Activated CD4-positive, alpha-beta T cell treated with anti-CD3 and anti-CD28 coated beads for 36 hours (primary cell): ENCODE results near the gene WDFY4. TPM values are rescaled to one million over a fixed set of nuclear protein-coding genes. Genes with fewer than 3 reads are reported as not detected.

Experiments
- ATAC-seq: fragments of 200-7000 bp; cut with Tn5 transposase; one replicate; pipeline ENCODE4 v1.10.0; 2021; ENCODE audit warnings: mild to moderate bottlenecking, moderate library complexity
- CTCF ChIA-PET: fragments of 350-600 bp; sonication (Branson Sonifier 250); formaldehyde crosslinking; loops from one replicate; lab custom pipeline; 2021; ENCODE audit warnings: antibody characterized with exemption; lab: Charles Lee
- POLR2A ChIA-PET: fragments of 350-600 bp; sonication (Branson Sonifier 250); formaldehyde crosslinking; loops from one replicate; lab custom pipeline; 2021; ENCODE audit warnings: antibody characterized with exemption, inconsistent platforms; lab: Charles Lee
- DNase-seq: peaks from one replicate; pipeline ENCODE4 v3.0.0-alpha.2; 2020
- H3K27ac Mint-ChIP-seq: one replicate; pipeline ENCODE4 v1.8.0; 2021; ENCODE audit warnings: mixed read lengths
- H3K27me3 Mint-ChIP-seq: one replicate; pipeline ENCODE4 v1.8.0; 2021; ENCODE audit warnings: mixed read lengths
- H3K36me3 Mint-ChIP-seq: one replicate; pipeline ENCODE4 v1.8.0; 2021; ENCODE audit warnings: low read depth, mixed read lengths
- H3K4me1 Mint-ChIP-seq: one replicate; pipeline ENCODE4 v1.8.0; 2021; ENCODE audit warnings: mixed read lengths
- H3K4me3 Mint-ChIP-seq: one replicate; pipeline ENCODE4 v1.8.0; 2021; ENCODE audit warnings: mild to moderate bottlenecking, moderate library complexity, mixed read lengths
- H3K9me3 Mint-ChIP-seq: one replicate; pipeline ENCODE4 v1.8.0; 2021; ENCODE audit warnings: low read depth, mixed read lengths
- intact Hi-C, 2 experiments: fragments of 100-400 bp; cut with DNase I in 1 of 2; cut with micrococcal nuclease in 1 of 2; formaldehyde crosslinking; loops; one replicate each; pipeline versions ENCODE4 v1.14.2 to v1.15.1; 2022 to 2024; cut with DNase I, micrococcal nuclease
- total RNA-seq, 2 experiments: library from RNA; stranded (reverse); gene quantifications; one replicate each; pipeline ENCODE4 v1.2.3, GENCODE V29; 2021

The WDFY4 gene
- total RNA-seq, 2 experiments from 2014 or later: 0.07 to 0.09 TPM

DNA sequence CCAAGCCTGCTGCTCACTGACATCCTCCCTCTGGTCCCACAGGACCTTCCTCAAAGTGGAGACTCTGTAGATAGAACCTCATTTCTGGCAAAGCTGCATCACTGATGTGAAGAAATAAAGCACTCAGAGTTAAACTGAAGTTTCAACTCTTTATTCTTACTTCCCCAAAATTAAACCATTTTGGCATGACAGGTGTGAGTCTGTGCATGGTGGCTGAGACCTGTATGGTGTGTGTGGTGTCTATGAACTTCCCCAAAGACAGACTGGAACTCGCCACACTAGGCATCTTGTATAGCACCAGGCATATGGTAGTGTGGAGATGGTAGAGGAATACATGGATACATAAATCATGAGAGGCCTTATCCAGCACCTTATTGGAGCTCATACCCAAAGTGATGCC is 6.6 kb upstream of the WDFY4 start:
- ATAC-seq (no peak), DNase-seq (no peak)
- Mint-ChIP-seq H3K27me3 (no peaks in the 10 kb centered on the region), H3K9me3 (no peaks in the 10 kb centered on the region), H3K4me1 (no peaks in the 10 kb centered on the region), H3K27ac (no peak overlapping the region), H3K36me3 (no peaks in the 10 kb centered on the region), H3K4me3 (no peak overlapping the region)
- ChIA-PET POLR2A (no interaction called here), CTCF (interaction anchor here (0.8 kb wide), 1 partner anchor 20 kb away, joined by 5 read pairs; no protein-coding TSS in a partner anchor)
- intact Hi-C loops: no loop called here

DNA sequence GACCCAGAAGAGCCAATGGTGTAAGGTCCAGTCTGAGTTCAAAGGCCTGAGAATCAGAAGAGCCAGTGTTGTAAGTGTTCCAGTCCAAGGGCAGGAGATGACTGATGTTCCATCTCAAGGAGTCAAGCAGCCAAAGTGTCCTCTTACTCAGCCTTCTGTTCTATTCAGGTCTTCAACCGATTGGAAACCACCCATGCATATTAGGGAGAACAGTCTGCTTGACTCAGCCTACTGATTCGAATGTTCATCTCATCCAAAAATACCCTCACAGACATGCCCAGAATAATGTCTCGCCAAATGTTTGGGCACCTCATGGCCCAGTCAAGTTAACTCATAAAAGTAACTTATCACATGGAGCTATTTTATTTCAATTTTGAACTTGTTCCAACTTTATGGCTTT is 2.9 kb upstream of the WDFY4 start:
- Mint-ChIP-seq H3K27me3 (no peaks in the 10 kb centered on the region), H3K36me3 (no peaks in the 10 kb centered on the region), H3K4me3 (no peak overlapping the region), H3K27ac (no peak overlapping the region), H3K9me3 (no peaks in the 10 kb centered on the region), H3K4me1 (no peaks in the 10 kb centered on the region)
- intact Hi-C loops: no loop called here
- DNase-seq: no peak
- ATAC-seq: no peak
- ChIA-PET CTCF (interaction anchor here (1.8 kb wide), 1 partner anchor 24 kb away, joined by 4 read pairs; no protein-coding TSS in a partner anchor), POLR2A (no interaction called here)

DNA sequence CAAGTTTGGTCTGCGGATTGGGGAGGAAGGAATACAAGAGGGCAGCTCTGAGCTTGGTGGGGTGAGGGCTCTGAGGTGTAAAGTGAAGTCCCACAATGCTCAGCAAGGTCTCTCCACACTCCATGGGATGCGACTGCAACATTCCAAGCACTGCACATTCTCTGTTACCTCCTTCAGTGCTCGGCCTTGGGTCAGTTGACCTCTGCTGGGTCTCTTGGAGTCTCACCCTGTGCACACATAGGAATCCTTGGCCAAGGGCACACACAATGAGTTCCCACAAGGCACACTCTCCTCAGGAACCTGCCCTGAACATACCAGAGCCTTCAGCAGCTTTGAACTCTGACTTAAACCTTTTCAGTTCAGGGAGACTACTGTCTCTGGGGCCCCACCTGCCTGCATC is 2.4 kb upstream of the WDFY4 start:
- H3K4me1 Mint-ChIP-seq: no peaks in the 10 kb centered on the region
- intact Hi-C loops: no loop called here
- H3K4me3 Mint-ChIP-seq: no peak overlapping the region
- no peaks in the 10 kb centered on the region for H3K9me3 Mint-ChIP-seq
- no peak for DNase-seq
- H3K27me3 Mint-ChIP-seq: no peaks in the 10 kb centered on the region
- no peak for ATAC-seq
- H3K27ac Mint-ChIP-seq: no peak overlapping the region
- H3K36me3 Mint-ChIP-seq: no peaks in the 10 kb centered on the region
- ChIA-PET CTCF (interaction anchor here (1.8 kb wide), 1 partner anchor 24 kb away, joined by 4 read pairs; no protein-coding TSS in a partner anchor), POLR2A (no interaction called here)

DNA sequence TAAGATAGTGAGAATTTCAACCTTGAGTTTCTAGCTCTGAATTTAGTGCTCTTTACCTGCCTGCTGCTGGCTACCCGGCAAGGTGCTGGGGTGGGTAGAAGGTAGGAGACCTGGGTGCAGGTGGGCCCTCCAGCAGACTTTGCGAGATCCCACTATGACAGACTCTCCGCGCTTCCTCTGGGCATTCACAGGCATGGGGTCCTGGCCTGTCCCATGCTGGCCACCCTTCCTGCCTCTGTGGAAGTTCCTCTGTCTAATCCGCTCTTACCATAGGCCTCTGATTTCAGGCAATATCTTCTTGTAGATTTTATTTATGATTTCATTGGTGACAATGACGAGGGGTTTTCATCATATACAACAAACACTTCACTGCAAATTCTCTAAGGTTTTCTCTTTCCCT is 1.2 kb upstream of the WDFY4 start:
- Mint-ChIP-seq H3K4me1 (no peaks in the 10 kb centered on the region), H3K27me3 (no peaks in the 10 kb centered on the region), H3K36me3 (no peaks in the 10 kb centered on the region), H3K4me3 (no peak overlapping the region), H3K27ac (no peak overlapping the region), H3K9me3 (no peaks in the 10 kb centered on the region)
- ChIA-PET POLR2A (interaction anchor here (0.6 kb wide), 1 partner anchor 69 kb away, joined by 5 read pairs; no protein-coding TSS in a partner anchor), CTCF (no interaction called here)
- DNase-seq (no peak), ATAC-seq (no peak)
- intact Hi-C loops: no loop called here

DNA sequence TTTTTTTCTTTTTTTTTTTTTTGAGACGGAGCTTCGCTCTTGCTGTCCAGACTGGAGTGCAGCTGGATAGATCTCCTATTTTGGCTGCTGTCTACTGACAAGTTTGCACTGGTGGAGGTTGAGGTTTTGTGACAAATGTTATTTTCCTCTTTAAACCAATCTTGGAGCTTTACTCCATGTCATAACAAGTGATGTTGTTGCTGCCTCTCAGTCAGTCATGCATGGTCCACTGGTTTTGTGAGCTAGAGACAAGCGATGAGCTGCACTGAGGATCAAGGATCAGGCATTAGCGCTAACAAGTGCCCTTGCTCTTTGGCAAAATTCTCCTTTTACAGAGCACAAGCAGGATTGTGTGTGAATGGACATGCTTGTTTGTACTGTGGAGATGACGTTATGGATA is 805 bp upstream of the WDFY4 start:
- no peak overlapping the region for H3K4me3 Mint-ChIP-seq
- CTCF ChIA-PET: no interaction called here
- H3K27me3 Mint-ChIP-seq: peaks cover 3% of the 10 kb centered on the region
- no peaks in the 10 kb centered on the region for H3K4me1 Mint-ChIP-seq
- DNase-seq (no peak), ATAC-seq (no peak)
- H3K9me3 Mint-ChIP-seq: no peaks in the 10 kb centered on the region
- intact Hi-C loops: no loop called here
- H3K36me3 Mint-ChIP-seq: no peaks in the 10 kb centered on the region
- POLR2A ChIA-PET: interaction anchor here (0.6 kb wide), 1 partner anchor 70 kb away, joined by 5 read pairs; no protein-coding TSS in a partner anchor
- H3K27ac Mint-ChIP-seq: no peak overlapping the region

DNA sequence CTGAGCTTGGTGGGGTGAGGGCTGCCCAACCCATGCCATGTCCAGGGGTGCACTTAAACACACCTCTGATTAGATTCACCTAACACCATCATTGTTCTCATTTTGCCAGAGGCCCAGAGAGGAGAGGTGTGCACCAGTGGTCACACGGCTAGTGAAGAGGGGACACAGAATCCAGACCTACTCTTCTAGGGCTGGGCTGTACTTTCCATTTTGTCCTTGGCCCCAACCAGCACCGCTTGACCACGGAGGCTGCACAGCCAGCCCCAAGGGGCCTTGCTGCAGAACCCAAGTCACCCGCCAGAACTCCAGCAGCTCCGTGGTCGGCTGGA is 246 bp upstream of the WDFY4 start:
- Mint-ChIP-seq H3K27me3 (peaks cover 3% of the 10 kb centered on the region), H3K36me3 (no peaks in the 10 kb centered on the region), H3K27ac (no peak overlapping the region), H3K4me1 (no peaks in the 10 kb centered on the region), H3K4me3 (no peak overlapping the region), H3K9me3 (no peaks in the 10 kb centered on the region)
- ATAC-seq: no peak
- DNase-seq: no peak
- ChIA-PET POLR2A (no interaction called here), CTCF (interaction anchor here (1.2 kb wide), 1 partner anchor 28 kb away, joined by 4 read pairs; no protein-coding TSS in a partner anchor)
- intact Hi-C loops: no loop called here

DNA sequence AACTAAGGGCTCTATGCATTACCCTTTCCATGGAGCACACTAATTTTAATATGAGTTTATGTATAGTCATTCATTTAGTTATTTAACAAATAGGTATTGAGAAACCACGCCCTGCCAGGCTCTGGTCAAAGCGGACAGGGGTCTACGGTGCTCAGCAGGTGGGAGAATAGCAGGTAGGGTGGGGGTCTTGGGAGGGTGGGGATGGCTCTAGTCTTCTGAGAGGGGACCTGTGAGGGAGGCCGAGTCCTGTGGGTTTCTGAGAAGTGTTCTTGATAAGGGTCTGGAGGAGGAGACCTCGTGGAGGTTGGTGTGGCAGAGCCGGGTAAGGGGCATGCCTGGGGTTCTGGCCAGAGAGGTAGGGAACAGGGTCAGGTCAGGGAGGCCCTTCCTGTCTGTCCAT is 1.1 kb downstream of the WDFY4 start:
- Mint-ChIP-seq H3K27me3 (peaks cover 4% of the 10 kb centered on the region), H3K36me3 (no peaks in the 10 kb centered on the region), H3K9me3 (no peaks in the 10 kb centered on the region), H3K4me1 (no peaks in the 10 kb centered on the region), H3K4me3 (no peak overlapping the region), H3K27ac (no peak overlapping the region)
- no peak for ATAC-seq
- intact Hi-C loops: no loop called here
- no peak for DNase-seq
- ChIA-PET CTCF (no interaction called here), POLR2A (no interaction called here)

DNA sequence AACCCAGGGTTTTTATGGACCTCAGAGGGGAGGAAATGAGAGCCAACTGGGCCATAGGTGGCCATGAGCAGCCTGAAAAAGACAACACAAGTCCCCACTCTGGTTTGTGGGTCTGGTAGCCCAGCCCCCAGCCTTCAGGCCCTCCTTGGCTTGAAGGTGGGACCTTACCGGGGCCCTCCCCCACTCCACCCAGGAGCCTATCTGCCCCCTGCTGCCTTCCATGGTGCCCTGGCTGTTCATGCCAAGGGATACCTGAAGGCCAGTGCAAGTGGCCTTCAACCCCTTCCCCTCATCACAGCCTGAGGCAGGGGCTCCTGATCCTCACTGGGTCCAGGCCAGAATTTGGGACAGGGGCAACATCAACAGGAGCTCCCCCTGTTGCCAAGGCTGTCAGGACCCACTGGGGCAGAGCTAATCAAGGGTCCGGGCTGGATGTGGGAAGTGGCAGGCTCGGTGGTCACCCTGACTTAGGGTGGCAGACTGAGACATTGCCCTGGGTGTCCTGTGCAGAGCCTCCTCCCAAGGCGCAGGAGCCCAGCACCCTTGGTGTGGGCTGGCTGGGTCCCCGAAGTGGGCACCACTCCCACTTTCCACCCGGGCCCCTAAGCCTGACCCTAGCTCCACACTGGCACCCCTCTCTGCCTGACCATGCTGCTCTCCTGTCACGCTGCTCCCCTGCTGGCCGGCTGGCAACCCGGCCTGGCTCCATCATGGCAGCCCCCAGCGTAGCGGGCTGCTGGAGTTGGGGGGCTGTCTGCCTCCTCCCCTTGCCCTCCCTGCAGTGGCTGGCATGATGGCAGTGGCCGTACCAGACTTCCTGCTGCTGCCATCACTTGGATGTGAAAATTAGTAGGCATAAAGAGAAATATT is 6.4 kb downstream of the WDFY4 start:
- ChIA-PET POLR2A (no interaction called here), CTCF (no interaction called here)
- Mint-ChIP-seq H3K9me3 (no peaks in the 10 kb centered on the region), H3K27ac (no peak overlapping the region), H3K36me3 (no peaks in the 10 kb centered on the region), H3K27me3 (peaks cover 4% of the 10 kb centered on the region), H3K4me1 (no peaks in the 10 kb centered on the region), H3K4me3 (no peak overlapping the region)
- no peak for DNase-seq
- intact Hi-C loops: no loop called here
- ATAC-seq: no peak

DNA sequence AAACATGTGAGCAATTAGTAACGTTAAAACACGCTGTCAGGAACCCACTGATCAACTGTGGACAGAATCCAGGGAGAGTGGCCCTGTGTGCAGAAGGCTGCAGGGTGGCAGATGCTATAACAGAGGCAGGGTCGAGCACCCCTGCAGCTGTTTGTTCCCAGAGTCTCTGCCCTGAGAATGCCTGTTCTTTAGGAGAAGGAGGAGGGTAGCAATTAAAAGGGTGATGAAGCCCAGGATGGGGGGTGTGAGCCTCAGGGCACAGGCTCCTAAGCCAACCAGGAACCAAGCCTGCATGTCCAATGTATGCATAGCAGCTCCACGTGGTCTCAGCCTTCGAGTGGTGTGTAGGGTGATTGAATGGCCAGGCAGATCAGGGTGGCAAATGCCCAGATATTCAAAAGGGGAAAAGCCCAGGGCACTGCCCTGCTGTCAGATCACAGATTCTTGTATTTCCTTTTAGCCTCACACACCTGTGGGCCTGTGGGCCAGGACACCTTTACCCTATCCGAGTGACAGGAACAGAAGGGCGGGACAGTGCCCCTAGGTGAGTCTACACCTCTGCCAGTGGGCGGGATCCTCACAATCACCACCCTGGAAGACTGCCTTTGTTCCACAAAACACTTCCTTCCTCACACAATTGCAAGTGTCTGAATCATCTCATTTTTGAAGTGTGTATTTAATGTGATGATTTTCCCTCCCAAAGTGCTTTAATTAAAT is 7.3 kb downstream of the WDFY4 start:
- H3K27ac Mint-ChIP-seq: no peak overlapping the region

DNA sequence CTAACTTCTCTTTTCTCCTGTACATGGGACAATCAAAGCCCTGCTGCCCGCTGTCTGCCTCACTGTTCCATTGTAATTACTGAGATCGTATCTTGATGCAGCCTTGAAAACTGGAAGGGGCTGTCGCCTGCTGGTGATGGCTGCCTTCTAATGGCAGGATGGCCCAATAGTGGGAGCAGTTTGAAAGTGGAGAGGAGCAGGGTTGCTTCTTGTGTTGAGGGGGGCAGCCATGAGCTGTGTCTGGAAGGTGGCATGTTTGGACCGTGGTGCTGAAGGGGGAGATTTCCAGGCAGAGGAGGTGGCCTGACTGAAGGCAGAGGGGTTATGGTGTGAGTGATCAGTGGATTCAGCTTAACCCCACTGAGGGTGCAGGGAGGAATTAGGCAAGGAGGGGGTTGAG is 8.1 kb downstream of the WDFY4 start:
- Mint-ChIP-seq H3K4me1 (no peaks in the 10 kb centered on the region), H3K27ac (no peak overlapping the region), H3K9me3 (no peaks in the 10 kb centered on the region), H3K4me3 (no peak overlapping the region), H3K27me3 (peaks cover 4% of the 10 kb centered on the region), H3K36me3 (no peaks in the 10 kb centered on the region)
- POLR2A ChIA-PET: no interaction called here
- intact Hi-C loops: no loop called here
- CTCF ChIA-PET: no interaction called here
- no peak for ATAC-seq
- DNase-seq: no peak

More for the DNA sequence above, 7.3 kb downstream of the WDFY4 start:
- Mint-ChIP-seq H3K9me3 (no peaks in the 10 kb centered on the region), H3K4me3 (no peak overlapping the region), H3K36me3 (no peaks in the 10 kb centered on the region), H3K4me1 (no peaks in the 10 kb centered on the region), H3K27me3 (peaks cover 4% of the 10 kb centered on the region)
- POLR2A ChIA-PET: no interaction called here
- DNase-seq (no peak), ATAC-seq (no peak)
- intact Hi-C loops: no loop called here
- CTCF ChIA-PET: no interaction called here

DNA sequence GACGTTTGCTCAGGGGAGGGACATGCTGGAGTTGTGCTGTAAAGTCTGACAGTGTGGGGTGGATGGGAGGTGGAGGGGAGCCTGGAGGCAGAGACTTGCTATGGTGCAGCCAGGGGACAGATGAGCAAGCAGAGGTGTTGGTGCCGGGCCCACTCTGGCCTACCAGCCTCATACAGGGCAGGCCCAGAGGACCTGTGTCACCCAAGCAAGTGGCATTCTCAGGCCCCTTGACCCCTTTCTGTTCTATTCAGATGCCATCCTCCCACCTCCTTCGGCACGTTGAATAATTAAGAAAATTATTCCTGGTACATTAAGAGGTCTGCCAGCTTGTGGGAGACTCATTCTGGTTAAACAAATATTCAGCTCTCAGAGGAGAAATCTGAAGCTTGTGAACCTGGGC is 8.5 kb downstream of the WDFY4 start:
- Mint-ChIP-seq H3K36me3 (no peaks in the 10 kb centered on the region), H3K9me3 (no peaks in the 10 kb centered on the region), H3K27ac (no peak overlapping the region), H3K4me3 (no peak overlapping the region), H3K4me1 (no peaks in the 10 kb centered on the region), H3K27me3 (peaks cover 4% of the 10 kb centered on the region)
- CTCF ChIA-PET: no interaction called here
- POLR2A ChIA-PET: no interaction called here
- intact Hi-C loops: no loop called here
- ATAC-seq (no peak), DNase-seq (no peak)
